G401.6 (cell line): ENCODE measurements around the gene SF3B6.
A peak's percentile ranks its signal among the peaks of the same experiment; 100 is the strongest.
"Not testable (repeated sequence)": the region's sequence is repeated elsewhere in the genome, so short reads cannot be mapped to it uniquely, and the experiment has no call there.

Experiments
- FAIRE-seq: peaks from 2 replicates; lab custom pipeline; 2012; peaks lifted over from hg19 to GRCh38; lab: Jason Lieb, UNC

Gene SF3B6

GRCh38 chr2:24093270-24093669 is 17.1 kb upstream of the SF3B6 start:
- FAIRE-seq = not testable (repeated sequence)

GRCh38 chr2:24088821-24089359 is 12.8 kb upstream of the SF3B6 start:
- FAIRE-seq = no peak

- no peak for FAIRE-seq
Observed at GRCh38 chr2:24087032-24087431, 10.9 kb upstream of the SF3B6 start.

GRCh38 chr2:24086241-24086640 is 10.1 kb upstream of the SF3B6 start:
- no peak for FAIRE-seq

GRCh38 chr2:24085200-24085489 is 9.0 kb upstream of the SF3B6 start:
- FAIRE-seq = no peak

GRCh38 chr2:24084386-24085199 is 8.5 kb upstream of the SF3B6 start, which contains the start of gene TP53I3:
Gene TP53I3, minus strand, starts transcription at chr2:24084834. Its CDS starts 508 bp downstream, at chr2:24084326.
- peak; percentile 80 for FAIRE-seq

- peak; percentile 44 for FAIRE-seq
Observed at GRCh38 chr2:24083567-24084385, 7.7 kb upstream of the SF3B6 start.

GRCh38 chr2:24082787-24083566 is 6.9 kb upstream of the SF3B6 start:
- FAIRE-seq = no peak

- no peak for FAIRE-seq
Observed at GRCh38 chr2:24080701-24081100, 4.6 kb upstream of the SF3B6 start.

GRCh38 chr2:24077879-24078278 is 1.8 kb upstream of the SF3B6 start:
- no peak for FAIRE-seq

GRCh38 chr2:24077535-24077877 is 1.4 kb upstream of the SF3B6 start:
- FAIRE-seq = no peak

- FAIRE-seq = no peak
Observed at GRCh38 chr2:24076849-24077534, 866 bp upstream of the SF3B6 start.

GRCh38 chr2:24075259-24075658 is 867 bp downstream of the SF3B6 start:
- FAIRE-seq = no peak

GRCh38 chr2:24073816-24074215 is 2.3 kb downstream of the SF3B6 start:
- FAIRE-seq = no peak

GRCh38 chr2:24072259-24072658 is 3.9 kb downstream of the SF3B6 start:
- no peak for FAIRE-seq

GRCh38 chr2:24065341-24065740 is 10.8 kb downstream of the SF3B6 start:
- FAIRE-seq = no peak

- no peak for FAIRE-seq
Observed at GRCh38 chr2:24058564-24059271, 17.4 kb downstream of the SF3B6 start.

GRCh38 chr2:24055750-24056149 is 20.4 kb downstream of the SF3B6 start:
- no peak for FAIRE-seq

GRCh38 chr2:24054366-24055010 is 21.6 kb downstream of the SF3B6 start:
- FAIRE-seq = no peak

- no peak for FAIRE-seq
Observed at GRCh38 chr2:24052951-24053350, 23.2 kb downstream of the SF3B6 start.

GRCh38 chr2:24051833-24052232 is 24.3 kb downstream of the SF3B6 start:
- FAIRE-seq = no peak
